ENCODE results near the gene GSTP1.

GSTP1 gene

DNA sequence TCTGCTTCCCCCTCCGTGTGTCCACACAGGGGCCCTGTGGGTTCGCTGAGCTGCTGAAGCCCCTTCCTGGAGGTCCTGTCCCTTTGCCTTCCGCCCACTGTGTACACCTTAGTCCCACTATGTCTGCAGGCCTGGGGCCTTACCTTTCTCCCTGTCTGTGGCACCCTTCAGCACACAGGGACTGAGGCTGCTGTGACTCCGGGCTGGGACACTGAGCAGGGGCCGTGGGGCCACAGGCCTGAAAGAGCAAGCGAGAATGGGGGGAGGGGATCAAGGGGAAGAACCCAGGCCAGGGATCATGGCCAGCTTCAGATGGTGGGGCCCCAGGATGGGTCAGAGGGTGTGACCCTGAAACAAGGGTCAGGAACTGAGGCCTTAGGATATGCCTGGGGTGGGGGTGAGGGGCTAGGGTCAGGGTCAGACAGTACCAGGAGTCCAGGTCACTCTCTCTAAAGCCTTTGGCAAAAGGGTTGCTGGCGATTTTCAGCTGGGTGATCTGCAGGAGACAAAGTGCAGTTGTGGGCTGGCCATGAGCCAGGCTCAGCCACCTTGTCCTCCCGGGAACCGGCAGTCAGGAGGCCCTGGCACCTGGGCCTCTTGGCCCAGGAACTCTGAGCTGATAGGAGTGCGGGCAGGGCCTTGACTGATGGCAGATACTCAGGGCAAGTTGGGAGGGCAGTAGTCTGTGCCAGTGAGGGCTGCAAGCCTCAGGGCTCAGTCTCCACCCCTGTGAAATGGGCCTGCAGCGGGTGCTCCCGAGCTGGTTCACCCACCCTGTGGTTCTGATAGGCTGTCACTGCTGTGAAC is 48.8 kb downstream of the GSTP1 start:
- DNase-seq, result no peak

DNA sequence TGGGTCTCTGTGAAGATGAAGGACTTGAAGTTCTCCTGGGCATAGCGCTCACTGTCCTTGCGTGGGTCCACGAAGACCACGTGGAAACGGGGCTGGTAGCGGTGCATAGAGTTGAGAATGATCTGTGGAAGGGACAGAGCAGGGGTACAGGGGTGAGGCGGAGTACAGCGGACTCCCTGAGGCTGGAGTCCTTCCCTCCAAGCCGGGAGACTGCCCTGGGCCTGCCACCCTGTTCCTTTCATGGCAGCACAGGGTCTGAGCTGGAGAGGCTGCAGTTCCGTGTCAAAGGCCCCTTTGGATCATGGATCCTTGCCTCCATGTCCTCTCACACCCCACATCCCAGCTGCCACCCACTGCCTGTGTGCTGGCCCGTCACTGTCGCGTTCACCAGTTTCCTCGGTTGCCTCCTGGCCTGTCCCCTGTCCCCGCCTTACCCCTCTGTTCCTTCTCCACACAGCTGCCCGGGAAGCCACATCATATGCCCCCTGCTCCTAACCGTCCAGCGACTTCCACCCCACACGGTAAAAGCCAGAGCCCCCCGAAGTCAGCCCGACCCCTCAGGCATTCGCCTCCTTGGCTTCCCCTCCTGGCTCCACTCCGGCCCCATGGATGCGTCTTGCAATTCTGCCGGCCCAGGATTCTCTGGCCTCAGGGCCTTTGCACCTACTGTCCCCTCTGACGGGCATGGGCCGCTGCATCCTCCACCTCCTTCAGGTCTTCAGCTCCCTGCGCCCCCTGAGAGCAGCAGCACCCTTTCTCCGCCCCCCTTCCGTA is 49.6 kb downstream of the GSTP1 start:
- DNase-seq, result no peak

DNA sequence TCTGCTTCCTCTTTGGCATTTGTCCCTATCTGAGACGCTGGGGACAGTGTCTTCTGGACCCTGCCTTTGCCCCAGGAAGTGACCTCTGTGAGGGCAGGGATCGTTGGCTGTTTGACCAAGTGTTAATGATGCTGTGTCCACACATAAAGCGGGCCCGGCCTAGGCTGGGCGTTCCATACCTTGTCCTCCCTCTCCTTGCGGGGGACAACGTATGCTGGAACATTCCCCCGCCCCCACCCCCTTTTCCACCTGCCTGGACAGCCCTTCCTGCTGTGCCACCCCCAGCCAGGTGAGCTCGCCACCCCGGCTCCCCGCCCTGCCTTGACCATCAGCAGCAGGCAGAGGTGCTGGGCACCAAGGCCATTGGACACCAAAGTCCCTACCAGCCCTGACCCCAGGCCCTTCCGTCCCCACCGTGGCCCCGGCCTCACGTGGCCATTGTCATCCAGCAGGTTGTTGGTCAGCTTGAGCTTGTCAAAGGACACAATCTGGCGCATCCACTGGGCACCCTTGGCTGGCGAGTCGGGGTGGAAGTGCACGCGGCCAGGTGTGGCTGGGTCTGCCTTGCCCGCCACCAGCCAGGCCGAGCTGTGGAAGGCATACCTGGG is 50.2 kb downstream of the GSTP1 start:
- no peak for DNase-seq

DNA sequence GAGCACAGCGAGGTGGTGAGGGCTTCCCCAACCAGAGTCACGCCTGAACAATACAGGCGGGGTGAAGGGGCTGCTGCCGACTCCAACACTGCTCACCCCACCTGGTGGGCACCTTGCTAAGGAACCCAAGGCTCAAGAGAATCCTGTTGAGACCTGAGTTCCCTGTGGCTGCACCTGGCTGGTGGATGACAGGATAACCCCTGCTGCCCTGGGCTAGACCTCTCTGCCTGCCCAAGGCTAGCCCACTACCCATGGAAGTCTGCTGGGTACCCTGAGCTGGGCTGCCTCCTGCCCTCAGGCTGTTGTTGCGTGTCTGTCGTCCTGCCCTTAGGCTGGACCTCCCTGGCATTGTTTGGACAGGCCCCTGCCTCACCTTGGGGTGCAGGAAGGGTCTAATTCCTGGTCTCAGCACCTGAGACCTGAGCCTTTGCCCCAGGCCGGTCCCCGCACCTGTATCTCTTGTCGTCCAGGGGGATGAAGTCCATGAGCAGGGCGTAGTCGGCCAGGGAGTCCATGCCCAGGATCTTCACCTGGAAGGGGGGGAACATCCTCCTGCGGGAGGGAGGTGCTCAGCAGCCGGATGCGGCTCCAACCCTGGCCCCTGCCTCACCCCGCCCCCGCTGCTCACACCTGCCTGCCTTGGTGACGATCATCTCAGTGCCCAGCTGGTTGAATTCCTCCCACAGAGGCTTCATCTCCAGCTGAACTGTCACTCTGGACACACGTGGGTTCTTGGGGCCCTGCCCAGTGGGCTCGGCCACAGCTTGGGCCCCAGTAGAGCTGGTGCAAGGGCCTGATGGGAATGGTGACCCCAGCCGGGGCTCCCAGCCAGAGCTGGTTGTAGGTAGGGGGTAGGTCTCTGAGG is 51.0 kb downstream of the GSTP1 start:
- no peak for DNase-seq

DNA sequence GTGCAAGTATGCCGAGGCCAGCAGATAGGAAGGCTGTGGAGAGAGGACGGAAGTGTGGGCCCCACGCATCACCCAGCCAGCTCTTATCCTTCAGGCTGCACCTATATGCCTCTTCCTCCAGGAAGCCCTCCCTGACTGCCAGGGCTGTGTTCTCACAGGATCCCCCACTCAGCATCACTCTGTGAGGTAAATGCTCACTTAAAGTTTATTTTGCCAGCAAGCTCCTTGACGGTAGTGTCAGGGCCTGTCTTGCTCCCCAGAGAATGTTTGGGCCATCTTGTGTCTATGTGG is 51.6 kb downstream of the GSTP1 start:
- DNase-seq, result no peak
